ENCODE data around the gene APOBEC3G. TPM values are rescaled to one million over a fixed set of nuclear protein-coding genes. Genes with fewer than 3 reads are reported as not detected.
A peak's percentile ranks its signal among the peaks of the same experiment; 100 is the strongest.
"Not testable (repeated sequence)": the region's sequence is repeated elsewhere in the genome, so short reads cannot be mapped to it uniquely, and the experiment has no call there.

APOBEC3G gene
- total RNA-seq, 1 donor from 2014 or later = 9.0 TPM

GRCh38 chr22:39055658-39056057, 21.4 kb upstream of the APOBEC3G start:
- Mint-ChIP-seq H3K27ac (ENCODE audit: unreplicated experiment) (no peak overlapping the region), H3K4me1 (ENCODE audit: unreplicated experiment) (no peaks in the 10 kb centered on the region), H3K4me3 (ENCODE audit: unreplicated experiment) (peak overlapping the region; percentile 16), H3K27me3 (ENCODE audit: unreplicated experiment) (peaks cover under 1% of the 10 kb centered on the region), H3K9me3 (ENCODE audit: unreplicated experiment) (no peaks in the 10 kb centered on the region), H3K36me3 (ENCODE audit: low read depth, unreplicated experiment) (peaks cover 5% of the 10 kb centered on the region)
- no peak for DNase-seq (ENCODE audit: low spot score)
- TF ChIP-seq CTCF (IDR thresholded peaks at IDR 0.05; ENCODE audit: unreplicated experiment) = no peak

- DNase-seq (ENCODE audit: low spot score); H3K27me3 Mint-ChIP-seq (ENCODE audit: unreplicated experiment); H3K4me1 Mint-ChIP-seq (ENCODE audit: unreplicated experiment); H3K36me3 Mint-ChIP-seq (ENCODE audit: low read depth, unreplicated experiment); H3K4me3 Mint-ChIP-seq (ENCODE audit: unreplicated experiment); H3K27ac Mint-ChIP-seq (ENCODE audit: unreplicated experiment); H3K9me3 Mint-ChIP-seq (ENCODE audit: unreplicated experiment): not testable (repeated sequence)
These were observed 15.8 kb upstream of the APOBEC3G start for GRCh38 chr22:39061290-39061689.

GRCh38 chr22:39061951-39062350, 15.1 kb upstream of the APOBEC3G start:
- not testable (repeated sequence) for H3K36me3 Mint-ChIP-seq (ENCODE audit: low read depth, unreplicated experiment); DNase-seq (ENCODE audit: low spot score); H3K4me3 Mint-ChIP-seq (ENCODE audit: unreplicated experiment); H3K4me1 Mint-ChIP-seq (ENCODE audit: unreplicated experiment); H3K9me3 Mint-ChIP-seq (ENCODE audit: unreplicated experiment); H3K27me3 Mint-ChIP-seq (ENCODE audit: unreplicated experiment); H3K27ac Mint-ChIP-seq (ENCODE audit: unreplicated experiment)

- H3K9me3 Mint-ChIP-seq (ENCODE audit: unreplicated experiment); H3K4me3 Mint-ChIP-seq (ENCODE audit: unreplicated experiment); H3K27me3 Mint-ChIP-seq (ENCODE audit: unreplicated experiment); H3K36me3 Mint-ChIP-seq (ENCODE audit: low read depth, unreplicated experiment); DNase-seq (ENCODE audit: low spot score); H3K4me1 Mint-ChIP-seq (ENCODE audit: unreplicated experiment); H3K27ac Mint-ChIP-seq (ENCODE audit: unreplicated experiment): not testable (repeated sequence)
These were observed 13.2 kb upstream of the APOBEC3G start for GRCh38 chr22:39063904-39064303.

- not testable (repeated sequence) for H3K9me3 Mint-ChIP-seq (ENCODE audit: unreplicated experiment); H3K27ac Mint-ChIP-seq (ENCODE audit: unreplicated experiment); DNase-seq (ENCODE audit: low spot score); H3K27me3 Mint-ChIP-seq (ENCODE audit: unreplicated experiment); H3K4me3 Mint-ChIP-seq (ENCODE audit: unreplicated experiment); H3K36me3 Mint-ChIP-seq (ENCODE audit: low read depth, unreplicated experiment); H3K4me1 Mint-ChIP-seq (ENCODE audit: unreplicated experiment)
These were observed 10.4 kb upstream of the APOBEC3G start for GRCh38 chr22:39066442-39067276.

GRCh38 chr22:39068033-39068785, 8.9 kb upstream of the APOBEC3G start:
- no peaks in the 10 kb centered on the region for H3K4me1 Mint-ChIP-seq (ENCODE audit: unreplicated experiment)
- H3K9me3 Mint-ChIP-seq (ENCODE audit: unreplicated experiment) = no peaks in the 10 kb centered on the region
- no peak for TF ChIP-seq CTCF (IDR thresholded peaks at IDR 0.05; ENCODE audit: unreplicated experiment)
- no peak overlapping the region for H3K4me3 Mint-ChIP-seq (ENCODE audit: unreplicated experiment)
- no peaks in the 10 kb centered on the region for H3K27me3 Mint-ChIP-seq (ENCODE audit: unreplicated experiment)
- H3K27ac Mint-ChIP-seq (ENCODE audit: unreplicated experiment) = no peak overlapping the region
- H3K36me3 Mint-ChIP-seq (ENCODE audit: low read depth, unreplicated experiment) = no peaks in the 10 kb centered on the region
- no peak for DNase-seq (ENCODE audit: low spot score)

- no peak for TF ChIP-seq CTCF (IDR thresholded peaks at IDR 0.05; ENCODE audit: unreplicated experiment)
- H3K4me3 Mint-ChIP-seq (ENCODE audit: unreplicated experiment) = no peak overlapping the region
- H3K36me3 Mint-ChIP-seq (ENCODE audit: low read depth, unreplicated experiment) = no peaks in the 10 kb centered on the region
- no peaks in the 10 kb centered on the region for H3K27me3 Mint-ChIP-seq (ENCODE audit: unreplicated experiment)
- H3K9me3 Mint-ChIP-seq (ENCODE audit: unreplicated experiment) = no peaks in the 10 kb centered on the region
- H3K27ac Mint-ChIP-seq (ENCODE audit: unreplicated experiment) = no peak overlapping the region
- no peaks in the 10 kb centered on the region for H3K4me1 Mint-ChIP-seq (ENCODE audit: unreplicated experiment)
- no peak for DNase-seq (ENCODE audit: low spot score)
These were observed 6.9 kb upstream of the APOBEC3G start for GRCh38 chr22:39070186-39070585.

GRCh38 chr22:39072581-39072981, 4.5 kb upstream of the APOBEC3G start:
- DNase-seq (ENCODE audit: low spot score); H3K27ac Mint-ChIP-seq (ENCODE audit: unreplicated experiment); H3K4me1 Mint-ChIP-seq (ENCODE audit: unreplicated experiment); H3K4me3 Mint-ChIP-seq (ENCODE audit: unreplicated experiment); H3K9me3 Mint-ChIP-seq (ENCODE audit: unreplicated experiment); H3K36me3 Mint-ChIP-seq (ENCODE audit: low read depth, unreplicated experiment); H3K27me3 Mint-ChIP-seq (ENCODE audit: unreplicated experiment): not testable (repeated sequence)

Measured in endothelial cell (in vitro differentiated cells).